CD4-positive, CD25-positive, alpha-beta regulatory T cell (primary cell): Measurements from ENCODE around the gene SLC25A43. TPM values are rescaled to one million over a fixed set of nuclear protein-coding genes. Genes with fewer than 3 reads are reported as not detected.
A peak's percentile ranks its signal among the peaks of the same experiment; 100 is the strongest.

Experiments used
- ATAC-seq, 2 donors: fragments of 150-1000 bp; cut with Tn5 transposase; one replicate each; pipeline ENCODE4 v1.10.0; 2021; ENCODE audit warnings: low read depth in 2 of 2, moderate number of reproducible peaks in 2 of 2, moderate library complexity in 1 of 2
- DNase-seq, 3 donors: peaks; one replicate each; pipeline versions ENCODE4 v3.0.0 to v3.0.0-alpha.2; 2012 to 2022; ENCODE audit warnings: mixed read lengths in 1 of 3
- H3K27ac ChIP-seq: one replicate; pipeline ENCODE4 v1.7.0; 2013; ENCODE audit warnings: mild to moderate bottlenecking, low read length; ENCODE audit not compliant: insufficient read depth, poor library complexity, severe bottlenecking
- H3K27me3 ChIP-seq: one replicate; pipeline ENCODE4 v1.7.0; 2013; ENCODE audit warnings: low read length; ENCODE audit not compliant: control insufficient read depth, insufficient read depth
- H3K36me3 ChIP-seq: one replicate; pipeline ENCODE4 v1.7.0; 2013; ENCODE audit warnings: mild to moderate bottlenecking, low read length, moderate library complexity; ENCODE audit not compliant: control insufficient read depth, insufficient read depth
- H3K4me1 ChIP-seq: 2 replicates; pipeline ENCODE4 v1.7.0; 2013; ENCODE audit warnings: mild to moderate bottlenecking, low read length; ENCODE audit not compliant: insufficient read depth, control insufficient read depth, poor library complexity, severe bottlenecking
- H3K4me3 ChIP-seq: one replicate; pipeline ENCODE4 v1.7.0; 2013; ENCODE audit warnings: low read depth, mild to moderate bottlenecking, low read length, moderate library complexity
- H3K9me3 ChIP-seq, 2 experiments: 1 replicate in 1 of 2; 2 replicates in 1 of 2; pipeline ENCODE4 v1.7.0; 2013; ENCODE audit warnings: low read length in 2 of 2, mild to moderate bottlenecking in 1 of 2, moderate library complexity in 1 of 2; ENCODE audit not compliant: control insufficient read depth in 2 of 2
- H3K27ac Mint-ChIP-seq, 3 donors: one replicate each; pipeline ENCODE4 v1.8.0; 2020 to 2022; ENCODE audit warnings: mild to moderate bottlenecking in 3 of 3, mixed read lengths in 3 of 3, moderate library complexity in 2 of 3
- H3K27me3 Mint-ChIP-seq: one replicate; pipeline ENCODE4 v1.8.0; 2022; ENCODE audit warnings: mild to moderate bottlenecking, mixed read lengths
- H3K36me3 Mint-ChIP-seq: one replicate; pipeline ENCODE4 v1.8.0; 2020; ENCODE audit warnings: mixed read lengths
- H3K4me1 Mint-ChIP-seq, 4 donors: one replicate each; pipeline ENCODE4 v1.8.0; 2020 to 2022; ENCODE audit warnings: mixed read lengths in 4 of 4, mild to moderate bottlenecking in 1 of 4
- H3K4me3 Mint-ChIP-seq, 4 donors: one replicate each; pipeline ENCODE4 v1.8.0; 2020 to 2022; ENCODE audit warnings: mild to moderate bottlenecking in 4 of 4, mixed read lengths in 4 of 4, moderate library complexity in 3 of 4
- H3K9me3 Mint-ChIP-seq, 7 donors: one replicate each; pipeline ENCODE4 v1.8.0; 2020 to 2022; ENCODE audit warnings: mixed read lengths in 7 of 7, mild to moderate bottlenecking in 3 of 7, moderate library complexity in 2 of 7
- polyA plus RNA-seq, 4 donors: library from polyadenylated mRNA; unstranded; fragments of 300-500 nt; fragmentation: Illumina TruSeq; gene quantifications; one replicate each; pipeline ENCODE4 v1.2.3, GENCODE V29; 2021
- total RNA-seq: library from RNA; stranded (reverse); gene quantifications from one replicate; pipeline ENCODE4 v1.2.3, GENCODE V29; 2022

SLC25A43 gene
- total and polyA plus RNA-seq, 5 donors from 2014 or later, result 2.6 to 4.9 (median 3.1) TPM

- Histone ChIP-seq H3K4me1 (peaks cover 3% of the 10 kb centered on the region), H3K27me3 (no peaks in the 10 kb centered on the region), H3K27ac (peak overlapping the region; percentile 95), H3K9me3 (no peaks in the 10 kb centered on the region), H3K4me3 (peak overlapping the region; percentile 66), H3K36me3 (peaks cover 14% of the 10 kb centered on the region)
- ATAC-seq, result no peak
- no peaks in the 10 kb centered on the region for H3K27me3 Mint-ChIP-seq
- DNase-seq, result no peak
- H3K4me1 Mint-ChIP-seq, result peaks cover 0 to 18% (median 9%) of the 10 kb centered on the region in 4 donors
- H3K27ac Mint-ChIP-seq, result peak overlapping the region; percentile 74 to 94 (median 93)
- H3K36me3 Mint-ChIP-seq, result peaks cover 9% of the 10 kb centered on the region
- H3K9me3 Mint-ChIP-seq, result no peaks in the 10 kb centered on the region
- H3K4me3 Mint-ChIP-seq, result peak overlapping the region; percentile 90 to 97 (median 92)
Observed at GRCh38 chrX:119469313-119469635, 70.1 kb downstream of the SLC25A43 start.

- Mint-ChIP-seq H3K9me3 (no peaks in the 10 kb centered on the region), H3K4me1 (peaks cover 0 to 5% (median under 1%) of the 10 kb centered on the region in 4 donors), H3K27ac (peak overlapping the region in 1 of 3 donors; percentile 85), H3K36me3 (peaks cover 7% of the 10 kb centered on the region), H3K27me3 (no peaks in the 10 kb centered on the region), H3K4me3 (no peak overlapping the region)
- ATAC-seq (no peak), DNase-seq (no peak)
- Histone ChIP-seq H3K27ac (no peak overlapping the region), H3K27me3 (no peaks in the 10 kb centered on the region), H3K4me1 (no peaks in the 10 kb centered on the region), H3K9me3 (no peaks in the 10 kb centered on the region), H3K36me3 (peaks cover 14% of the 10 kb centered on the region), H3K4me3 (no peak overlapping the region)
Observed at GRCh38 chrX:119474615-119475388, 75.7 kb downstream of the SLC25A43 start.

- Histone ChIP-seq H3K4me1 (no peaks in the 10 kb centered on the region), H3K4me3 (no peak overlapping the region), H3K27ac (no peak overlapping the region), H3K27me3 (no peaks in the 10 kb centered on the region), H3K9me3 (no peaks in the 10 kb centered on the region), H3K36me3 (peaks cover 8% of the 10 kb centered on the region)
- Mint-ChIP-seq H3K27me3 (no peaks in the 10 kb centered on the region), H3K27ac (no peak overlapping the region), H3K36me3 (peaks cover 3% of the 10 kb centered on the region), H3K4me3 (no peak overlapping the region), H3K4me1 (no peaks in the 10 kb centered on the region), H3K9me3 (no peaks in the 10 kb centered on the region)
- DNase-seq (no peak), ATAC-seq (no peak)
Observed at GRCh38 chrX:119475389-119476101, 76.4 kb downstream of the SLC25A43 start.

- no peaks in the 10 kb centered on the region for H3K9me3 Mint-ChIP-seq
- H3K27ac ChIP-seq, result no peak overlapping the region
- H3K27ac Mint-ChIP-seq, result no peak overlapping the region
- H3K36me3 Mint-ChIP-seq, result no peaks in the 10 kb centered on the region
- no peak for DNase-seq
- H3K9me3 ChIP-seq, result no peaks in the 10 kb centered on the region
- H3K27me3 Mint-ChIP-seq, result no peaks in the 10 kb centered on the region
- H3K27me3 ChIP-seq, result no peaks in the 10 kb centered on the region
- no peaks in the 10 kb centered on the region for H3K36me3 ChIP-seq
- no peak overlapping the region for H3K4me3 Mint-ChIP-seq
- peaks cover 6% of the 10 kb centered on the region for H3K4me1 ChIP-seq
- no peak overlapping the region for H3K4me3 ChIP-seq
- ATAC-seq, result no peak
- H3K4me1 Mint-ChIP-seq, result peaks cover 0 to 6% (median 2%) of the 10 kb centered on the region in 4 donors
Observed at GRCh38 chrX:119477812-119478232, 78.7 kb downstream of the SLC25A43 start.

GRCh38 chrX:119478504-119478903 lies 79.4 kb downstream of the SLC25A43 start:
- H3K27ac Mint-ChIP-seq, result no peak overlapping the region
- no peak for ATAC-seq
- H3K27me3 Mint-ChIP-seq, result no peaks in the 10 kb centered on the region
- no peak overlapping the region for H3K4me3 Mint-ChIP-seq
- no peak overlapping the region for H3K4me3 ChIP-seq
- H3K4me1 Mint-ChIP-seq, result peaks cover 0 to 8% (median 2%) of the 10 kb centered on the region in 4 donors
- no peaks in the 10 kb centered on the region for H3K36me3 ChIP-seq
- no peaks in the 10 kb centered on the region for H3K9me3 Mint-ChIP-seq
- H3K27ac ChIP-seq, result no peak overlapping the region
- H3K9me3 ChIP-seq, result no peaks in the 10 kb centered on the region
- peaks cover 6% of the 10 kb centered on the region for H3K4me1 ChIP-seq
- no peaks in the 10 kb centered on the region for H3K27me3 ChIP-seq
- H3K36me3 Mint-ChIP-seq, result no peaks in the 10 kb centered on the region
- no peak for DNase-seq

- H3K27ac ChIP-seq, result no peak overlapping the region
- H3K27me3 Mint-ChIP-seq, result no peaks in the 10 kb centered on the region
- no peaks in the 10 kb centered on the region for H3K9me3 ChIP-seq
- H3K4me1 ChIP-seq, result peaks cover 6% of the 10 kb centered on the region
- H3K4me3 ChIP-seq, result no peak overlapping the region
- no peaks in the 10 kb centered on the region for H3K36me3 ChIP-seq
- H3K27ac Mint-ChIP-seq, result no peak overlapping the region
- peaks cover 0 to 8% (median 2%) of the 10 kb centered on the region in 4 donors for H3K4me1 Mint-ChIP-seq
- no peaks in the 10 kb centered on the region for H3K9me3 Mint-ChIP-seq
- DNase-seq (no peak), ATAC-seq (no peak)
- H3K36me3 Mint-ChIP-seq, result no peaks in the 10 kb centered on the region
- H3K27me3 ChIP-seq, result no peaks in the 10 kb centered on the region
- no peak overlapping the region for H3K4me3 Mint-ChIP-seq
Observed at GRCh38 chrX:119479845-119480244, 80.7 kb downstream of the SLC25A43 start.

- no peak overlapping the region for H3K4me3 ChIP-seq
- peaks cover 6% of the 10 kb centered on the region for H3K4me1 ChIP-seq
- Mint-ChIP-seq H3K4me1 (peaks cover 0 to 8% (median 2%) of the 10 kb centered on the region in 4 donors), H3K36me3 (no peaks in the 10 kb centered on the region), H3K27ac (no peak overlapping the region), H3K4me3 (no peak overlapping the region), H3K27me3 (no peaks in the 10 kb centered on the region), H3K9me3 (peaks cover 0 to 1% (median 0%) of the 10 kb centered on the region in 7 donors)
- H3K9me3 ChIP-seq, result no peaks in the 10 kb centered on the region
- H3K27ac ChIP-seq, result no peak overlapping the region
- ATAC-seq, result no peak
- no peaks in the 10 kb centered on the region for H3K36me3 ChIP-seq
- no peak for DNase-seq
- H3K27me3 ChIP-seq, result no peaks in the 10 kb centered on the region
Observed at GRCh38 chrX:119481323-119481801, 82.2 kb downstream of the SLC25A43 start.
